IMR-90 (cell line): ENCODE results near the gene CLIC3. TPM values are rescaled to one million over a fixed set of nuclear protein-coding genes. Genes with fewer than 3 reads are reported as not detected.
A peak's percentile ranks its signal among the peaks of the same experiment; 100 is the strongest.

Source experiments
- ATAC-seq: fragments of 200-7000 bp; cut with Tn5 transposase; 2 replicates; pipeline ENCODE4 v1.9.1; 2020; ENCODE audit warnings: low read depth, mild to moderate bottlenecking, moderate library complexity
- BruUV-seq: library from RNA; stranded (reverse); fragments of 400-500 nt; replicated peaks from 2 replicates; lab custom pipeline; 2021; lab: Mats Ljungman, UMichigan
- CTCF ChIA-PET: fragments of 300-600 bp; formaldehyde crosslinking; extraction: SDS; loops from one replicate; lab custom pipeline; 2021; ENCODE audit warnings: antibody characterized with exemption; lab: Yijun Ruan, JAX
- POLR2A ChIA-PET: fragments of 300-600 bp; sonication (Branson Sonifier 250); formaldehyde crosslinking; loops from one replicate; lab custom pipeline; 2022; ENCODE audit warnings: antibody characterized with exemption; ENCODE audit not compliant: unreplicated experiment; lab: Charles Lee
- DNase-seq: peaks from one replicate; pipeline ENCODE4 v3.0.0; 2013
- H2AFZ ChIP-seq: replicated peaks from 2 replicates; pipeline ENCODE3; 2013; ENCODE audit warnings: low read length, mild to moderate bottlenecking; ENCODE audit not compliant: poor library complexity
- H2AK5ac ChIP-seq: 2 replicates; pipeline ENCODE4 v1.6.1; 2013; ENCODE audit warnings: low read depth, low read length, inconsistent platforms
- H2AK9ac ChIP-seq: replicated peaks from 2 replicates; pipeline ENCODE3; 2013; ENCODE audit warnings: mild to moderate bottlenecking, low read depth, low read length, moderate library complexity; ENCODE audit not compliant: poor library complexity
- H2BK120ac ChIP-seq: 2 replicates; pipeline ENCODE4 v1.6.1; 2013; ENCODE audit warnings: low read depth, low read length, inconsistent platforms
- H2BK15ac ChIP-seq: 3 replicates; pipeline ENCODE4 v1.6.1; 2013; ENCODE audit warnings: low read depth, low read length, inconsistent platforms
- H2BK20ac ChIP-seq: 2 replicates; pipeline ENCODE4 v1.6.1; 2013; ENCODE audit warnings: low read depth, mild to moderate bottlenecking, inconsistent platforms, low read length, moderate library complexity
- H2BK5ac ChIP-seq: 2 replicates; pipeline ENCODE4 v1.6.1; 2013; ENCODE audit warnings: mild to moderate bottlenecking, low read depth, low read length, inconsistent platforms; ENCODE audit not compliant: poor library complexity, severe bottlenecking
- H3K14ac ChIP-seq: replicated peaks from 2 replicates; pipeline ENCODE4 v1.6.1; 2013; ENCODE audit warnings: low read depth, low read length, inconsistent platforms
- H3K18ac ChIP-seq: 2 replicates; pipeline ENCODE4 v1.6.1; 2013; ENCODE audit warnings: low read depth, low read length, control low read depth
- H3K23ac ChIP-seq: 2 replicates; pipeline ENCODE4 v1.6.1; 2013; ENCODE audit warnings: low read depth, low read length, inconsistent platforms
- H3K27ac ChIP-seq: 2 replicates; pipeline ENCODE4 v1.5.1; 2013; ENCODE audit warnings: mild to moderate bottlenecking, control low read depth, low read length; ENCODE audit not compliant: insufficient read depth
- H3K27me3 ChIP-seq: 2 replicates; pipeline ENCODE4 v1.6.1; 2013; ENCODE audit warnings: low read length; ENCODE audit not compliant: control insufficient read depth, insufficient read depth
- H3K36me3 ChIP-seq: 2 replicates; pipeline ENCODE4 v1.6.1; 2013; ENCODE audit warnings: low read length, mixed read lengths; ENCODE audit not compliant: control insufficient read depth, insufficient read depth
- H3K4ac ChIP-seq: 2 replicates; pipeline ENCODE4 v1.6.1; 2013; ENCODE audit warnings: low read depth, low read length, inconsistent platforms
- H3K4me1 ChIP-seq: 2 replicates; pipeline ENCODE4 v1.6.1; 2013; ENCODE audit warnings: low read length, mixed read lengths; ENCODE audit not compliant: control insufficient read depth, insufficient read depth
- H3K4me2 ChIP-seq: 2 replicates; pipeline ENCODE4 v1.6.1; 2013; ENCODE audit warnings: low read depth, mild to moderate bottlenecking, control low read depth, low read length, moderate library complexity
- H3K4me3 ChIP-seq: 2 replicates; pipeline ENCODE4 v1.5.1; 2013; ENCODE audit warnings: low read depth, mild to moderate bottlenecking, control low read depth, low read length, moderate library complexity; ENCODE audit not compliant: insufficient read depth
- H3K56ac ChIP-seq: 2 replicates; pipeline ENCODE4 v1.6.1; 2013; ENCODE audit warnings: low read length, inconsistent platforms; ENCODE audit not compliant: insufficient read depth; ENCODE audit errors: extremely low read depth
- H3K79me1 ChIP-seq, 2 experiments: 2 replicates each; pipeline ENCODE4 v1.6.1; 2013; ENCODE audit warnings: low read length in 2 of 2, inconsistent platforms in 1 of 2, low read depth in 1 of 2
- H3K9ac ChIP-seq: 2 replicates; pipeline ENCODE4 v1.6.1; 2013; ENCODE audit warnings: low read depth, low read length, control low read depth
- H3K9me1 ChIP-seq: 2 replicates; pipeline ENCODE4 v1.6.1; 2013; ENCODE audit warnings: low read length, inconsistent platforms; ENCODE audit not compliant: insufficient read depth
- H3K9me3 ChIP-seq: 2 replicates; pipeline ENCODE4 v1.6.1; 2013; ENCODE audit warnings: low read length; ENCODE audit not compliant: control insufficient read depth, insufficient read depth
- H4K20me1 ChIP-seq: 2 replicates; pipeline ENCODE4 v1.6.1; 2013; ENCODE audit warnings: low read length, inconsistent platforms; ENCODE audit not compliant: insufficient read depth
- H4K5ac ChIP-seq: 2 replicates; pipeline ENCODE4 v1.6.1; 2013; ENCODE audit warnings: mild to moderate bottlenecking, low read depth, low read length, control low read depth
- H4K8ac ChIP-seq, 2 experiments: 2 replicates each; pipeline ENCODE4 v1.6.1; 2013; ENCODE audit warnings: low read depth in 2 of 2, low read length in 2 of 2, control low read depth in 1 of 2, inconsistent platforms in 1 of 2
- H4K91ac ChIP-seq: 2 replicates; pipeline ENCODE4 v1.6.1; 2013; ENCODE audit warnings: low read depth, low read length, inconsistent platforms; ENCODE audit not compliant: insufficient read depth
- BHLHE40 ChIP-seq: fragments of 150-350 bp; IDR thresholded peaks from 2 replicates; pipeline ENCODE4 v1.6.1; 2016; ENCODE audit warnings: mild to moderate bottlenecking, low read depth, low read length
- CEBPB ChIP-seq: IDR thresholded peaks from 2 replicates; pipeline ENCODE4 v1.6.1; 2012; ENCODE audit warnings: low read depth, low read length, improper control_type of control experiment
- CHD1 ChIP-seq: IDR thresholded peaks from 2 replicates; pipeline ENCODE4 v1.6.1; 2012; ENCODE audit warnings: low read depth, low read length, improper control_type of control experiment
- FOS ChIP-seq: fragments of 150-350 bp; IDR thresholded peaks from 2 replicates; pipeline ENCODE4 v1.6.1; 2016; ENCODE audit warnings: low read depth, low read length
- MAFK ChIP-seq: IDR thresholded peaks from 2 replicates; pipeline ENCODE4 v1.6.1; 2012; ENCODE audit warnings: low read depth, low read length, improper control_type of control experiment
- MAZ ChIP-seq: IDR thresholded peaks from 2 replicates; pipeline ENCODE4 v1.6.1; 2012; ENCODE audit warnings: low read depth, mild to moderate bottlenecking, low read length, improper control_type of control experiment, moderate library complexity, borderline replicate concordance
- MXI1 ChIP-seq: IDR thresholded peaks from 2 replicates; pipeline ENCODE4 v1.6.1; 2012; ENCODE audit warnings: low read depth, mild to moderate bottlenecking, low read length, moderate library complexity, borderline replicate concordance
- NFE2L2 ChIP-seq: fragments of 150-350 bp; IDR thresholded peaks from 2 replicates; pipeline ENCODE4 v1.6.1; 2016; ENCODE audit warnings: low read depth, mild to moderate bottlenecking, low read length
- POLR2A ChIP-seq: IDR thresholded peaks from 2 replicates; pipeline ENCODE4 v1.6.1; 2012; ENCODE audit warnings: mild to moderate bottlenecking, low read depth, low read length
- RAD21 ChIP-seq: IDR thresholded peaks from 2 replicates; pipeline ENCODE4 v1.6.1; 2012; ENCODE audit warnings: low read length, improper control_type of control experiment
- RCOR1 ChIP-seq: IDR thresholded peaks from 2 replicates; pipeline ENCODE4 v1.6.1; 2012; ENCODE audit warnings: mild to moderate bottlenecking, low read length, improper control_type of control experiment; ENCODE audit not compliant: insufficient replicate concordance
- RFX5 ChIP-seq: IDR thresholded peaks from 2 replicates; pipeline ENCODE4 v1.8.0; 2012; ENCODE audit warnings: low read depth, mild to moderate bottlenecking, low read length, moderate library complexity
- SMC3 ChIP-seq: fragments of 150-350 bp; IDR thresholded peaks from 2 replicates; pipeline ENCODE4 v1.6.1; 2016; ENCODE audit warnings: low read depth, mild to moderate bottlenecking, antibody characterized with exemption, low read length, moderate library complexity
- WGBS, 2 experiments: methylation state at CpG; one replicate each; pipeline versions ENCODE4 v1.1.5 to v1.1.7; 2013; ENCODE audit warnings: missing lambda C conversion rate in 2 of 2; ENCODE audit not compliant: insufficient read length in 1 of 2; ENCODE audit errors: extremely low coverage in 2 of 2; 5-methylcytosine and 5-hydroxymethylcytosine counted together
- dilution Hi-C: fragments of 300-500 bp; cut with HindIII; formaldehyde crosslinking; loops from one replicate; pipeline ENCODE4 v1.14.3; 2018; ENCODE audit warnings: low sequenced_read_pairs; ENCODE audit not compliant: unreplicated experiment
- in situ Hi-C: fragments of 300-500 bp; cut with MboI; formaldehyde crosslinking; loops from 3 replicates; pipeline ENCODE4 v1.14.3; 2019; ENCODE audit warnings: low sequenced_read_pairs, inconsistent platforms, mixed read lengths
- intact Hi-C: fragments of 100-400 bp; cut with micrococcal nuclease; formaldehyde crosslinking; loops from 2 replicates; pipeline ENCODE4 v1.10.0; 2022
- polyA plus RNA-seq, 3 experiments: library from polyadenylated mRNA; depleted of rRNA; stranded (reverse); fragments of >200 nt; gene quantifications; 2 replicates each; pipeline ENCODE4 v1.2.3, GENCODE V29; 2012; ENCODE audit warnings: low replicate concordance in 1 of 3
- total RNA-seq: library from RNA; depleted of rRNA; stranded (reverse); fragments of >200 nt; gene quantifications from 2 replicates; pipeline ENCODE4 v1.2.3, GENCODE V29; 2012
- TF ChIP-seq, protein P1 (sequence below): fragments of 150-350 bp; IDR thresholded peaks from 2 replicates; pipeline ENCODE4 v1.6.1; 2017; ENCODE audit warnings: mild to moderate bottlenecking, antibody characterized with exemption, low read length, low read depth
- TF ChIP-seq, protein P2 (sequence below): fragments of 150-350 bp; IDR thresholded peaks from 2 replicates; pipeline ENCODE4 v1.6.1; 2016; ENCODE audit warnings: low read depth, mild to moderate bottlenecking, low read length, moderate library complexity, borderline replicate concordance
- TF ChIP-seq, protein P3 (sequence below): conservative IDR thresholded peaks from 2 replicates; pipeline ENCODE4 v1.5.1; 2012; ENCODE audit warnings: mild to moderate bottlenecking, low read depth, low read length, improper control_type of control experiment

The CLIC3 gene
- total and polyA plus RNA-seq, 2 of the 4 experiments (the other 2 are of a cell fraction) = 0.18 to 1.7 TPM

DNA sequence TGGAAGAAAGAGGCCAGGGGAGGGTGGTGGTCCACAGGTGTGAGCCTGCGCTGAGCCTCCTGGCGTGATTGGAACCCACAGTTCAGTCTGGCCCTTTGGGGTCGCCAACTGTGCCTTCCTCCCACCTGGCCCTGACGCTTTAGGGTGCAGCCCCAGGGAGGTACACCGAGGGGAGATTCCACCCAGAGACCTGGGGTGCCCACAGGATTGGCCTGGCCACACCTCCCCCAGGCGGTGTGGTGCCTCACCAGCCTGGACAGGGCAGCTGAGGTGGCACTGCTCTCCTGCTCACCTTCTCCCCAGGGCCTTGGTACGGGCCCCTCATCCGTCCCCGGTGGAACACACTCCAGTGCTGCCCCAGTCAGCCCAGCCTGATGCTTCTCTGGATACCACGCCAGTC lies 1.0 kb upstream of the CLIC3 start:
- Histone ChIP-seq H3K14ac (no peak overlapping the region), H2BK120ac (no peak overlapping the region), H3K4ac (peak overlapping the region; percentile 20; the same call in 1 of the 2 replicates), H3K36me3 (peaks cover 5% of the 10 kb centered on the region; the same call in 1 of the 2 replicates), H4K20me1 (no peaks in the 10 kb centered on the region; the same call in 1 of the 2 replicates), H2AK9ac (no peak overlapping the region), H3K23ac (no peak overlapping the region), H3K9ac (no peak overlapping the region), H3K56ac (no peak overlapping the region), H2BK5ac (no peak overlapping the region), H4K91ac (no peak overlapping the region), H3K79me1 (peaks cover 6 to 16% of the 10 kb centered on the region in 2 experiments; a peak in 3 of 4 replicates), H2BK15ac (no peak overlapping the region), H4K5ac (no peak overlapping the region; the same call in 1 of the 2 replicates), H3K27ac (no peak overlapping the region), H3K4me3 (no peak overlapping the region), H3K9me1 (peaks cover 8% of the 10 kb centered on the region), H3K18ac (no peak overlapping the region), H4K8ac (no peak overlapping the region), H3K9me3 (no peaks in the 10 kb centered on the region), H2BK20ac (no peak overlapping the region), H3K27me3 (no peaks in the 10 kb centered on the region), H3K4me1 (peaks cover 23% of the 10 kb centered on the region), H2AFZ (no peak overlapping the region), H3K4me2 (no peak overlapping the region), H2AK5ac (no peak overlapping the region; the same call in 1 of the 2 replicates)
- CTCF ChIA-PET = interaction anchor here (1.0 kb wide), 1 partner anchor 49 kb away, joined by 3 read pairs; no protein-coding TSS in a partner anchor
- TF ChIP-seq CEBPB (no peak), POLR2A (no peak), CHD1 (no peak), BHLHE40 (no peak), MAZ (no peak), RFX5 (no peak), NFE2L2 (no peak), MXI1 (no peak), RCOR1 (no peak), FOS (no peak), SMC3 (no peak), MAFK (no peak), RAD21 (no peak)
- TF ChIP-seq, protein P1, sequence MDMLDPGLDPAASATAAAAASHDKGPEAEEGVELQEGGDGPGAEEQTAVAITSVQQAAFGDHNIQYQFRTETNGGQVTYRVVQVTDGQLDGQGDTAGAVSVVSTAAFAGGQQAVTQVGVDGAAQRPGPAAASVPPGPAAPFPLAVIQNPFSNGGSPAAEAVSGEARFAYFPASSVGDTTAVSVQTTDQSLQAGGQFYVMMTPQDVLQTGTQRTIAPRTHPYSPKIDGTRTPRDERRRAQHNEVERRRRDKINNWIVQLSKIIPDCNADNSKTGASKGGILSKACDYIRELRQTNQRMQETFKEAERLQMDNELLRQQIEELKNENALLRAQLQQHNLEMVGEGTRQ = no peak
- TF ChIP-seq, protein P2, sequence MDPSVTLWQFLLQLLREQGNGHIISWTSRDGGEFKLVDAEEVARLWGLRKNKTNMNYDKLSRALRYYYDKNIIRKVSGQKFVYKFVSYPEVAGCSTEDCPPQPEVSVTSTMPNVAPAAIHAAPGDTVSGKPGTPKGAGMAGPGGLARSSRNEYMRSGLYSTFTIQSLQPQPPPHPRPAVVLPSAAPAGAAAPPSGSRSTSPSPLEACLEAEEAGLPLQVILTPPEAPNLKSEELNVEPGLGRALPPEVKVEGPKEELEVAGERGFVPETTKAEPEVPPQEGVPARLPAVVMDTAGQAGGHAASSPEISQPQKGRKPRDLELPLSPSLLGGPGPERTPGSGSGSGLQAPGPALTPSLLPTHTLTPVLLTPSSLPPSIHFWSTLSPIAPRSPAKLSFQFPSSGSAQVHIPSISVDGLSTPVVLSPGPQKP = no peak
- TF ChIP-seq, protein P3, sequence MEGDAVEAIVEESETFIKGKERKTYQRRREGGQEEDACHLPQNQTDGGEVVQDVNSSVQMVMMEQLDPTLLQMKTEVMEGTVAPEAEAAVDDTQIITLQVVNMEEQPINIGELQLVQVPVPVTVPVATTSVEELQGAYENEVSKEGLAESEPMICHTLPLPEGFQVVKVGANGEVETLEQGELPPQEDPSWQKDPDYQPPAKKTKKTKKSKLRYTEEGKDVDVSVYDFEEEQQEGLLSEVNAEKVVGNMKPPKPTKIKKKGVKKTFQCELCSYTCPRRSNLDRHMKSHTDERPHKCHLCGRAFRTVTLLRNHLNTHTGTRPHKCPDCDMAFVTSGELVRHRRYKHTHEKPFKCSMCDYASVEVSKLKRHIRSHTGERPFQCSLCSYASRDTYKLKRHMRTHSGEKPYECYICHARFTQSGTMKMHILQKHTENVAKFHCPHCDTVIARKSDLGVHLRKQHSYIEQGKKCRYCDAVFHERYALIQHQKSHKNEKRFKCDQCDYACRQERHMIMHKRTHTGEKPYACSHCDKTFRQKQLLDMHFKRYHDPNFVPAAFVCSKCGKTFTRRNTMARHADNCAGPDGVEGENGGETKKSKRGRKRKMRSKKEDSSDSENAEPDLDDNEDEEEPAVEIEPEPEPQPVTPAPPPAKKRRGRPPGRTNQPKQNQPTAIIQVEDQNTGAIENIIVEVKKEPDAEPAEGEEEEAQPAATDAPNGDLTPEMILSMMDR = no peak
- ATAC-seq (no peak), DNase-seq (no peak)
- intact Hi-C loops = no loop called here
- in situ Hi-C loops = no loop called here
- 90% methylated on average over 6 of the region's 10 CpGs; no CpG with 5 or more reads in 1 of the 2 experiments for WGBS, 2 experiments
- POLR2A ChIA-PET = no interaction called here
- dilution Hi-C loops = no loop called here
- no TSS peak for BruUV-seq
